ENCODE measurements around the gene LDLRAP1. TPM values are rescaled to one million over a fixed set of nuclear protein-coding genes. Genes with fewer than 3 reads are reported as not detected.
"Not testable (repeated sequence)": the region's sequence is repeated elsewhere in the genome, so short reads cannot be mapped to it uniquely, and the experiment has no call there.

The LDLRAP1 gene
- total RNA-seq, 2 experiments from 2014 or later = 64.4 to 65.3 TPM

DNA sequence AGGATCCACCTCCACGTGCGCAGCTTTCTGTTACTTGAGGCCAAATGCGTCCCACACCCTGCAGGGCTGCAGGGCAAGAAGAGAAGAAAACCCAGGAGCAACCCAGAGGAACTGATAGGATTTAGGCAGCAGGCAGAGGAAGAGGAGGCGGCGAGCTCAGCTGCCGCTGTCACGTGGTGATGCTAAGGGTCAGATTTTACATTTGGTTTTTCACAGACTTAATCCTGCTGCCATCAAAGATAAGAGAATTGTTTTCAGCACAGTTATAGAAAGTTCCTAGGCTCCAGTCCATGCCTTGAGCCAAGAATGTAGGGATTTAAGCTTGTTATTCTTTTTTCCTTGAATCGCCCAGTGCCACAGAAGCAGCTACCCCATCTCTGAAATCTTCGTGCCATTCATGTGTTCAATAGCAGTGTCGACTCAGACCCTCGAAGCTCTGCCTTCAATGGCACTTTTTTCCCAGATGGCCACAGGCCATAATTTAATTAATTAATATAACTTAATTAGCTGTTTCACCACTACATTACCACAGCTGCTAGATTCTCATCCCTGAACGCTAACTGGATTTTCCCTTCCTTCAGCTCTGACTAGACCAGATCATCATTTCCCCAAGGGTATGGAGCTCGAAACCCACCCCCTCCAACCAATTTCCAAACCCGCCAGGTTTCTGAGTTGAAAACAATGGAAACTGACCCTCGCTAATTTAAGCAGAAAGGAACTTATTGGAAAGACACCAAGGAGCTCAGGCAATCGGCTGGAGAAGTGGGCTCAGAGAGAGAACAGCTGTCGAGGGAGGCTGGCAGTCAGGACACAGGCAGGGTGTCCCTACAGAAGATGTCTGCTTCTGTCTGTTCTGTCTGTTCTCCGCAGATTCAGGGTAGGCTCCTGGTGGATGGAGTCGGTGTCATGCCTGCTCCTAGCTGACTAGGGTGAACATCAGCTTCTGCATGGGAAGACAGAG lies 36.2 kb downstream of the LDLRAP1 start:
- DNase-seq = no peak
- no peaks in the 10 kb centered on the region for H3K4me1 Mint-ChIP-seq
- CTCF ChIA-PET = interaction anchor here (0.6 to 3.8 kb wide), 4 partner anchors 13 to 231 kb away, joined by 3 to 18 read pairs (median 3); no protein-coding TSS in a partner anchor
- H3K4me3 Mint-ChIP-seq = no peak overlapping the region
- no peaks in the 10 kb centered on the region for H3K9me3 Mint-ChIP-seq
- peaks cover 5% of the 10 kb centered on the region for H3K27me3 Mint-ChIP-seq
- no peaks in the 10 kb centered on the region for H3K36me3 Mint-ChIP-seq (ENCODE audit: low read depth)
- POLR2A ChIA-PET = no interaction called here
- no peak overlapping the region for H3K27ac Mint-ChIP-seq

DNA sequence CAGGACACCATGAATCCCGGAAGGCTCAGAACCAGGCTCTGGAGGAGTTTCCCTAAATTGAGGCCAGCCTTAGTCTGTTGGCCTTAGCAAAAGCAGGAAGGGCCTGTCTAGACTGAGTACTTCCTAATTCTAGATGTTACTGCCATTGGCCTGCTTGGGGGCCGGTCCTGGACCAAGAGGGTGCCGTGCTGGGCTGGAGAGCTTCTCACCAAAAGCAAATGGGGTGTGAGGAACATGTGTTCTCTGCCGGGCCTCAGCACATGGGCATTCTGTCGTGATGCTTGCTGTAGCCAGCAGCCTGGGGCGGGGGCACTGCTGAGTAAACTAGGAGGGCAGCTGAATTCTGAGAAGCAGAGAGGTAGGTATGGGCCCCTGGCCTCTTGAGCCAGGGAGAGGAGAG lies 37.5 kb downstream of the LDLRAP1 start:
- H3K36me3 Mint-ChIP-seq (ENCODE audit: low read depth) = no peaks in the 10 kb centered on the region
- no peak overlapping the region for H3K27ac Mint-ChIP-seq
- H3K4me3 Mint-ChIP-seq = no peak overlapping the region
- no peaks in the 10 kb centered on the region for H3K9me3 Mint-ChIP-seq
- H3K27me3 Mint-ChIP-seq = peaks cover 5% of the 10 kb centered on the region
- DNase-seq = no peak
- ChIA-PET POLR2A (no interaction called here), CTCF (interaction anchor here (2.7 to 3.8 kb wide), 2 partner anchors 9 to 14 kb away, joined by 17 to 18 read pairs; no protein-coding TSS in a partner anchor)
- H3K4me1 Mint-ChIP-seq = no peaks in the 10 kb centered on the region

DNA sequence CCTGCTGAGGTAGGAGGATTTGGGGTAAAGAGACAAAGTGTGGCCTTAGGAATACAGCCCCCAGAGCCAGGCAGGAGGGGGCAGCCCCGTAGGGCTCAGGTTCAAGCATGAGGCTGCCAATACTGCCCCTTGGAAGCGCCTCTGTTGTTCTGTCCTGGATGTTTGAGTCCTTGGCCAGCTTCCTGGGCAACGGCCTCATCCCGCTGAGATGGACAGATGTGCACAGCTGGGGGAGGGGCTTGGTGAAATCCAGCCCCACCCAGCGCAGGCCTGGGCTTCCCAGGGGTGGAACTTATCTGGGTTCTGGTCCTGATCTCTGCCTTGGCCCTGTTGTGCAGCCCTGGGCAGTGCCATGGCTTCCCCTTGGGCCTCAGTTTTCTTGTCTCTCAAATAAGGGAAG lies 38.4 kb downstream of the LDLRAP1 start:
- H3K27ac Mint-ChIP-seq = no peak overlapping the region
- ChIA-PET POLR2A (no interaction called here), CTCF (interaction anchor here (2.7 kb wide), 1 partner anchor 10 kb away, joined by 17 read pairs; no protein-coding TSS in a partner anchor)
- no peaks in the 10 kb centered on the region for H3K9me3 Mint-ChIP-seq
- H3K27me3 Mint-ChIP-seq = peaks cover 5% of the 10 kb centered on the region
- no peak overlapping the region for H3K4me3 Mint-ChIP-seq
- no peaks in the 10 kb centered on the region for H3K4me1 Mint-ChIP-seq
- no peak for DNase-seq
- H3K36me3 Mint-ChIP-seq (ENCODE audit: low read depth) = no peaks in the 10 kb centered on the region

DNA sequence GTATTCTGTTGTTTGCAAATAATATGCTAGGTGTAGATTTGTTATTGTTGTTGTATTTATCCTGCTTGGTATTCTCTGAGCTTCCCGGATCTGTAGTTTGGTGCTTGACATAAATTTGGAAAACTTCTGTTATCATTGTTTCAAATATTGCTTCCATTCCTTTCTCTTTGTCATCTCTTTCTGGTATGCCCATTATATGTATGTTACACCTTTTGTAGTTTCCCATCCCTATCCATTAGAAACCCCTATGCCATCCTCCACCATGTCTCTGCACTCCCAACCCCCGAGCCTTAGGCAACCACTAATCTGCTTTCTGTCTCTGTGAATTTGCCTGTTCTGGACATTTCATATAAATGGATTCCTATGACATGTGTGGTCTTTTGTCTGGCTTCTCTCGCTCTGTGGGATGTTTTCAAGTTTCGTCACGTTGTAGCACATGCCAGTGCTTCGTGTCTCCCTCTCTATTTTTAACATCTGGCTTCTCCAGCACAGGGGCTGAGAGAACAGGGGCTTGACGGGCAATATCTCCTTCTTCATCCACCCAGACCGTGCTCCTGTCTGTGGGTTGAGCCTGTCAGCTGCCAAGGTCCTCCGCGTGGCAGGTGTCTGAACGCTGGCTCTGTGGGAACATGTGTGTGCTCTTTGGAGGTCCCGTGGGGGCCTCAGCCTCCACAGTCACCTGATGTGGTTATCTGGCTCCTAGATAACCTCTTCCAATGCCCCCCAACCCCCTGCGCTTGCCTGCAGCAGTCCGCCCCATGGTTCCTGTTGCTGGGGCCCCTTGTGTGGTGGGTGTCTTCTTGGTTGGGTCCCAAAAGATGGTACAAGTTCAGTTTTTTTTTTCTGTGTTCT lies 40.3 kb downstream of the LDLRAP1 start:
- ChIA-PET POLR2A (interaction anchor here (0.7 kb wide), 1 partner anchor 293 kb away, joined by 6 read pairs; no protein-coding TSS in a partner anchor), CTCF (interaction anchor here (0.8 to 2.7 kb wide), 2 partner anchors 11 to 12 kb away, joined by 3 to 17 read pairs; no protein-coding TSS in a partner anchor)
- Mint-ChIP-seq H3K27me3 (peaks cover 9% of the 10 kb centered on the region), H3K9me3 (no peaks in the 10 kb centered on the region), H3K4me3 (no peak overlapping the region), H3K4me1 (no peaks in the 10 kb centered on the region), H3K36me3 (ENCODE audit: low read depth) (no peaks in the 10 kb centered on the region), H3K27ac (peak overlapping the region; percentile 26)
- DNase-seq = no peak

DNA sequence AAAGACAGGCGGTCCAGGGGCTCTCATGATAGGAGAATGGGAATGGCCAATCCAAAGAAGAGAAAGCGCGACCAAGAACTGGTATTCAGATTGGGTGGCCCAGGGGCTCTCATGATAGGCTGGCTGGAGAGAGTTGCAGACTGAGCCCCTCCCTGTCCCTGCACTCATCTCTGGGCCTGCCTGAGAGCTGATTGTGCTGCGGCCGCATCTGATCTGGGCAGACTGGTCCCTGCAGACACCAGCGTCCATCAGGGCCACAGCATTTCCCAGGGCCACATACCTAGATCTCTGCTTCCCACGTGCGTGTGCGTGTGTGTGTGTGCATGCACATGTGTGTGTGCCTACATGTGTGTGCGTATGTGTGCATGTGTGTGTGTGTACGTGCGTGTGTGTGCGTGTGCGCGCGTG lies 42.8 kb downstream of the LDLRAP1 start:
- H3K27me3 Mint-ChIP-seq = peaks cover 7% of the 10 kb centered on the region
- H3K36me3 Mint-ChIP-seq (ENCODE audit: low read depth) = no peaks in the 10 kb centered on the region
- no peaks in the 10 kb centered on the region for H3K9me3 Mint-ChIP-seq
- POLR2A ChIA-PET = no interaction called here
- CTCF ChIA-PET = no interaction called here
- H3K4me3 Mint-ChIP-seq = no peak overlapping the region
- peaks cover 4% of the 10 kb centered on the region for H3K4me1 Mint-ChIP-seq
- no peak for DNase-seq
- no peak overlapping the region for H3K27ac Mint-ChIP-seq

DNA sequence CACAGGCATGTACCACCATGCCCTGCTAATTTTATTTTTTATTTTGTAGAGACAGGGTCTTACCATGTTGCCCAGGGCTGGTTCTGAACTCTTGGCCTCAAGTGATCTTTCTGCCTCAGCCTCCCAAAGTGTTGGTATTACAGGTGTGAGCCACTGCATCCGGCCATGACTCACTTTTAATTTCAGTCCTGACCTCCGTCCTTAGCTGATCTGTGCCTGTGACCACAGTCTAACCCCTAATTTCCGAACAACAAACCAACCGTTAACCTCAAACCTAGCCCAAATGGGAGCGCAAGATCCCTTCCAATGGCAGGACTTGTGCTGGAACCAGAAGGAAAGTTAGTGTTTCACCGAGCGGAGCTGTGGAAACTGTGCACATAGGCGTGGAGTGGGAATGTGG lies 43.9 kb downstream of the LDLRAP1 start:
- ChIA-PET POLR2A (no interaction called here), CTCF (interaction anchor here (0.5 kb wide), 1 partner anchor 531 kb away, joined by 4 read pairs; no protein-coding TSS in a partner anchor)
- Mint-ChIP-seq H3K4me1 (peaks cover 4% of the 10 kb centered on the region), H3K27ac (no peak overlapping the region), H3K9me3 (no peaks in the 10 kb centered on the region), H3K27me3 (peaks cover 7% of the 10 kb centered on the region), H3K36me3 (ENCODE audit: low read depth) (no peaks in the 10 kb centered on the region), H3K4me3 (no peak overlapping the region)
- DNase-seq = no peak

DNA sequence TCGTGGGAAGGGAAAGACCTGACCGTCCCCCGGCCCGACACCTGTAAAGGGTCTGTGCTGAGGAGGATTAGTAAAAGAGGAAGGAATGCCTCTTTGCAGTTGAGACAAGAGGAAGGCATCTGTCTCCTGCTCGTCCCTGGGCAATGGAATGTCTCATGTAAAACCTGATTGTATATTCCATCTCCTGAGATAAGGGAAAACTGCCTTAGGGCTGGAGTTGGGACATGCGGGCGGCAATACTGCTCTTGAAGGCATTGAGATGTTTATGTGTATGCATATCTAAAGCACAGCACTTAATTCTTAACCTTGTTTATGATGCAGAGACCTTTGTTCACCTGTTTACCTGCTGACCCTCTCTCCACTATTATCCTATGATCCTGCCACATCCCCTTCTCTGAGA lies 44.8 kb downstream of the LDLRAP1 start:
- CTCF ChIA-PET, POLR2A ChIA-PET, H3K27me3 Mint-ChIP-seq: not testable (repeated sequence)

DNA sequence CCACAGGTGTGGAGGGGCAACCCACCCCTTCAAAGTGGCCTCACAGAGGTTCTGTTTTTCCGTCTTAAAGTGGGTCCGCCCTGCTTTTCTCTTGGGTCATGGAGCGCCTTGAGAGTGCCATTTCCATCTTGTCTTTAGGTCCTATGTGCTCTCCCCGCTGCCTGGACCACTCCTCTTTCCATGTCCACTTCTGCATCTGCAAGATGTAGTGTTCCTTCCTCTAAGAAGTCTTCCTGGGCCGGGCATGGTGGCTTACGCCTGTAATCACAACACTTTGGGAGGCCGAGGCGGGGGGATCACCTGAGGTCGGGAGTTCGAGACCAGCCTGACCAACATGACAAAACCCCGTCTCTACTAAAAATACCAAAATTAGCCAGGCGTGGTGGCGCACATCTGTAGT lies 45.4 kb downstream of the LDLRAP1 start:
- H3K4me1 Mint-ChIP-seq; H3K9me3 Mint-ChIP-seq; POLR2A ChIA-PET; H3K27ac Mint-ChIP-seq; H3K27me3 Mint-ChIP-seq; DNase-seq; H3K4me3 Mint-ChIP-seq; H3K36me3 Mint-ChIP-seq (ENCODE audit: low read depth): not testable (repeated sequence)
- CTCF ChIA-PET = interaction anchor here (1.0 to 1.5 kb wide), 2 partner anchors 10 to 20 kb away, joined by 3 read pairs; no protein-coding TSS in a partner anchor

More for the DNA sequence above, 44.8 kb downstream of the LDLRAP1 start:
- H3K9me3 Mint-ChIP-seq; H3K4me1 Mint-ChIP-seq; H3K4me3 Mint-ChIP-seq; H3K27ac Mint-ChIP-seq; H3K36me3 Mint-ChIP-seq (ENCODE audit: low read depth); DNase-seq: not testable (repeated sequence)

DNA sequence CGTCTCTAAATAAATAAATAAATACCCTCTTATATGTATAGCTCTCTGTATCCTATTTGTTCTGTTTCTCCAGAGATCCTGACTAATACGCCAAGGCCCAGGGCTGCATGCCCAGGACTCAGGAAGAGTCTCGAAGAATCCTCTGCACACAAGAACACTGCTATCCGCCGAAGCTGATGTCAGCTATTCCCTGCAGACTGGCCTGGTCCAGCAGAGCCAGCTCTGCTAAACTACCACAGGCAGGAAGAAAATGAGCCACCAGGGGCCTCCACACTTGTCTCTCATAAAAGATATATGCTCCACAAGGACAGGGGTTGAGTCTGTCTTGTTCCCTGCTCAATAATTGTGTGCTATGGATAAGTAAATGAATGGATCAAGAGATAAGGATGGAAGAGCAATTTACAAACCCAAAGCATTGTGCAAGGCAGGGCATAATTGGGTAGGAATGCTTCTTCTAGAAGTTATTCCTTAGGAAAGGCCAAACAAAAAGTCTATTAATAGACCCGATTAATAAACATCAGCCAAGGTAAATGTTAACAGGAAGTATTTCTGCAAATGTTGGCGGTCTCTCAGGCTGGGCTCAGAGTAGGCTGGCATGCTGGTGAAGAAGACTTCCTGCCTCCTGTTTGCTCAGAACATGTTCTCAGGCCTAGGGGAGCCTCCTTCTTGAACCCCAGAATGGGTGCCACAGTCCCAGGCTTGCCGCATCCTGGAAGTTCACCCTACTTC lies 46.9 kb downstream of the LDLRAP1 start:
- no peak for DNase-seq
- Mint-ChIP-seq H3K4me3 (no peak overlapping the region), H3K4me1 (peaks cover 4% of the 10 kb centered on the region), H3K36me3 (ENCODE audit: low read depth) (no peaks in the 10 kb centered on the region), H3K9me3 (no peaks in the 10 kb centered on the region), H3K27me3 (peaks cover 13% of the 10 kb centered on the region), H3K27ac (no peak overlapping the region)
- CTCF ChIA-PET = interaction anchor here (1.0 to 1.5 kb wide), 2 partner anchors 8 to 19 kb away, joined by 3 read pairs; no protein-coding TSS in a partner anchor
- POLR2A ChIA-PET = no interaction called here

DNA sequence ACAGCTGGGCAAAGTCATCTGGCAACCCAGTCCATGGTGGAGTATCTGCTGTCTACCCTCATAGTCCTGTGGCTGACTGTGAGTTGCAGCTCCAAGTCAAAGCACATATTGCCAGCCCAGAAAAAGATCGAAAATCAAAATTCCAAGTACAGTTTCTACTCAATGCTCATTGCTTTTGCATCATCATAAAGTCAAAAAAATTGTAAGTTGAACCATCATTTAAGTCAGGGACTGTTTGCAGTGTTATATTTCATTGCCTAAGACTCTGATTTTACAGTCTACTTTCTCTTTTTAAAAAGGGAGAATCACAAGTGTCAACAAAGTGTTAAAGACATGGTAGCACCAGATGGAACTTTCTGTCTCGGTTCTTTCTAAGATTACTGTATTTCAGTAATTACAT lies 50.5 kb downstream of the LDLRAP1 start:
- ChIA-PET CTCF (no interaction called here), POLR2A (no interaction called here)
- Mint-ChIP-seq H3K9me3 (peaks cover 1% of the 10 kb centered on the region), H3K36me3 (ENCODE audit: low read depth) (peaks cover 3% of the 10 kb centered on the region), H3K27ac (no peak overlapping the region), H3K4me3 (no peak overlapping the region), H3K27me3 (peaks cover 10% of the 10 kb centered on the region), H3K4me1 (peaks cover 4% of the 10 kb centered on the region)
- no peak for DNase-seq

DNA sequence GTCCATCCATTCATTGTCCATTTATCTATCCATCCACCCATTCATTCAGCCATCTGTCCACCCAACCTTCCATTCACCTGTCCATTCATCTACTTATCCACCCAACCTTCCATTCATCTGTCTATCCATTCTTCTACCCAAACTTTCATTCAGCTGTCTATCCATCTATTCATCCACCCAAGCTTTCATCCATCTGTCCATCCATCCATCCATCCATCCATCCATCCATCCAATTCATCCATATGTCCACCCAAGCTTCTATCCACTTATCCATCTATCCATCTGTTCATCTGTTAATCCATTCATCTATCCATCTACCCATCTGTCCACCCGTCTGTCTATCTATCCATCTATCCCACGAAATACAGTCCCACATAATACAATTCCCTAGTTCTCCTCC lies 51.6 kb downstream of the LDLRAP1 start:
- Mint-ChIP-seq H3K4me3 (no peak overlapping the region), H3K27ac (no peak overlapping the region), H3K4me1 (peaks cover 4% of the 10 kb centered on the region), H3K9me3 (peaks cover 4% of the 10 kb centered on the region), H3K27me3 (peaks cover 15% of the 10 kb centered on the region), H3K36me3 (ENCODE audit: low read depth) (peaks cover 6% of the 10 kb centered on the region)
- ChIA-PET CTCF (interaction anchor here (0.6 to 1.0 kb wide), 3 partner anchors 11 to 123 kb away, joined by 3 read pairs; no protein-coding TSS in a partner anchor), POLR2A (no interaction called here)
- no peak for DNase-seq

DNA sequence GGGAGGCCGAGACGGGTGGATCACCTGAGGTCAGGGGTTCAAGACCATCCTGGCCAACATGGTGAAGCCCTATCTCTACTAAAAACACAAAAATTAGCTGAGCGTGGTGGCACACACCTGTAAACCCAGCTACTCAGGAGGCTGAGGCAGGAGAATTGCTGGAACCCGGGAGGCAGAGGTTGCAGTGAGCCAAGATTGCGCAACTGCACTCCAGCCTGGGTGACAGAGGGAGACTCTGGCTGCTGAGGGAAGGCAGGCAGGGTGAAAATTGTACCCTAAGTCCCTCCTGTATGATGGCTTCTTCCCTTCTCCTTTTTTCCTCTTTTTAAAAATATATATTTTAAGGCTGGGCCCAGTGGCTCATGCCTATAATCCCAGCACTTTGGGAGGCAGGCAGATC lies 53.2 kb downstream of the LDLRAP1 start:
- POLR2A ChIA-PET = not testable (repeated sequence)
- peaks cover 18% of the 10 kb centered on the region for H3K27me3 Mint-ChIP-seq

More for the DNA sequence above, 53.2 kb downstream of the LDLRAP1 start:
- H3K9me3 Mint-ChIP-seq; H3K4me1 Mint-ChIP-seq; H3K36me3 Mint-ChIP-seq (ENCODE audit: low read depth); DNase-seq; H3K27ac Mint-ChIP-seq; H3K4me3 Mint-ChIP-seq: not testable (repeated sequence)
- CTCF ChIA-PET = interaction anchor here (0.8 kb wide), 1 partner anchor 29 kb away, joined by 3 read pairs; no protein-coding TSS in a partner anchor
